UCSD-AML1 (cell line): ENCODE results near the gene GRIK5.
"Not testable (repeated sequence)": the region's sequence is repeated elsewhere in the genome, so short reads cannot be mapped to it uniquely, and the experiment has no call there.

Experiments
- DNase-seq: peaks from one replicate; lab custom pipeline; 2025; ENCODE audit not compliant: unreplicated experiment; lab: John Stamatoyannopoulos, UW

Gene GRIK5, protein sequence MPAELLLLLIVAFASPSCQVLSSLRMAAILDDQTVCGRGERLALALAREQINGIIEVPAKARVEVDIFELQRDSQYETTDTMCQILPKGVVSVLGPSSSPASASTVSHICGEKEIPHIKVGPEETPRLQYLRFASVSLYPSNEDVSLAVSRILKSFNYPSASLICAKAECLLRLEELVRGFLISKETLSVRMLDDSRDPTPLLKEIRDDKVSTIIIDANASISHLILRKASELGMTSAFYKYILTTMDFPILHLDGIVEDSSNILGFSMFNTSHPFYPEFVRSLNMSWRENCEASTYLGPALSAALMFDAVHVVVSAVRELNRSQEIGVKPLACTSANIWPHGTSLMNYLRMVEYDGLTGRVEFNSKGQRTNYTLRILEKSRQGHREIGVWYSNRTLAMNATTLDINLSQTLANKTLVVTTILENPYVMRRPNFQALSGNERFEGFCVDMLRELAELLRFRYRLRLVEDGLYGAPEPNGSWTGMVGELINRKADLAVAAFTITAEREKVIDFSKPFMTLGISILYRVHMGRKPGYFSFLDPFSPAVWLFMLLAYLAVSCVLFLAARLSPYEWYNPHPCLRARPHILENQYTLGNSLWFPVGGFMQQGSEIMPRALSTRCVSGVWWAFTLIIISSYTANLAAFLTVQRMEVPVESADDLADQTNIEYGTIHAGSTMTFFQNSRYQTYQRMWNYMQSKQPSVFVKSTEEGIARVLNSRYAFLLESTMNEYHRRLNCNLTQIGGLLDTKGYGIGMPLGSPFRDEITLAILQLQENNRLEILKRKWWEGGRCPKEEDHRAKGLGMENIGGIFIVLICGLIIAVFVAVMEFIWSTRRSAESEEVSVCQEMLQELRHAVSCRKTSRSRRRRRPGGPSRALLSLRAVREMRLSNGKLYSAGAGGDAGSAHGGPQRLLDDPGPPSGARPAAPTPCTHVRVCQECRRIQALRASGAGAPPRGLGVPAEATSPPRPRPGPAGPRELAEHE

DNA sequence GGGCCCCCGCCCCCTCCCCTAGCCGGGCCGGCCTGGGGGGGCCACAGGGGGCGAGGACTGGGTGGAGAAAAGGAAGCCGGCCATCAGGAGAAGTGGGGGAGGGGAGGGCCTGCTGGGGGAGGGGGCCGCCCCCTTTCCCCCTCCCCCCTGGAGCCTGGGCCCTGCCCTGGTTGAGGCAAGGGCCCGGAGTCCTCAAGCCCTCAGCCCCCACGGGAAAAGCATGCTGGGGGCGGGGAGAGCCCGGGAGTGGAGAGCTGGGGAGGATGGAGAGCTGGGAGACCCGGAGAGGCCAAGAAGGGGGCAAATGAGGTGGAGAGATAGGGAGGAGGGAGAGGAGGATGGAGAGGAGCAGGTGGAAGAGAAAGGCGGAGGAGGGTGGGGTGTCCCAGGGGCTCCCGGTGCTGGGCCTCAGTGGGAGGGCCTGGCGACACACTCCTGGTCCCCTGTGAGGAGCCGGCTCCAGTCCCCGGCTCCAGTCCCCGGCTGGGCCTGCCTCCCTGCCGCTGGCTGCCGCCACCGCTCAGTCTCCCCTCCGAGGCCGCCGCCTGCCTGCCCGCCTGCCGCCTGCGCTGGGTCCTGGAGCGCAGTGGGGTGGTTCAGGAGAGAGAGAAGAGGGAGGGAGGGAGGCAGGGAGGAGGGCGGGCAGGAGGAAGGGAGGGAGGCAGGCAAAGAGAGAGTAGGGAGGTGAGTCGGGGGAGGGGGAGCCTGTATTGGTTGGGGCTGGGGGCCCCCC is at the start of gene GRIK5:
Gene GRIK5, minus strand, starts transcription at position 588 of the 733 bp plus-strand sequence. CDS start 4,436 bp downstream, outside the sequence.
- peak; percentile 47 for DNase-seq

GRCh38 chr19:42117076-42117475 is 47.1 kb upstream of the GRIK5 start:
- DNase-seq = no peak

DNA sequence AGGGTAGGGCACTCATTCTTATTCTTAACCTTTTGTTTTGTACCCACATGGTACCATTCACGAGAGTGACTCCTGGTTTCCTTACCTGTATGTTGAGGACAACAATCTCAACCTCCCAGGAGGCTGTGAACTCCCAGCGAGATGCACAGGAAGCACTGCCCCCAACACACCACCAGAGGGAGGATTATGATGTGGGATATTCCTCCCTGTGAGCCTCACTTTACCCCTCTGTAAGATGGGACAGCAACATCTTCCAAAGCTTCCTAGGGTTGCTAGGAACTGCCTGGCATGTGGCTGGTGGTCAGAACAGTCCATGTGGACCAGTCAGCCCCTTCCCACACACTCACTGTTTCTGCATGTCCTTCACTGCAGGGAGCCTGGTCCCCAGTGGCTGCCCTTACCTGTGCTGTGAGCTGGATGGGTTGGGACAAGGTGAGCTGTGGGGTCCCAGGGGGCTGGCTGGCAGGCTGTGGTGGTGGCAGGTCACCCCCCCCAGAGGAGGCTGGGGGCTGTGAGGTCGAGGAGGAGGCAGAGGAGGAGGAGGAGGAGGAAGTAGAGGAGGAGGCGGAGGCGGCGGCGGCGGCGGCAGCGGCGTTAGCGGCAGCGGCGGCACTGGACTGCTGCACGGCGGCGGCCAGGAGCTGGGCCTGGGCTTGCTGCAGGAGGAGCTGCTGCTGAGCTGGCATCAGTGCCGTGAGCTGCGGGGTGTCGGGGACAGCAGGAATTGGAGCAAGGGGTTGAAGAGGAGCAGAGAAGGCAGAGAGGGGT is 46.5 kb upstream of the GRIK5 start:
- DNase-seq = no peak

- no peak for DNase-seq
Measured at GRCh38 chr19:42115705-42116104, 45.7 kb upstream of the GRIK5 start.

DNA sequence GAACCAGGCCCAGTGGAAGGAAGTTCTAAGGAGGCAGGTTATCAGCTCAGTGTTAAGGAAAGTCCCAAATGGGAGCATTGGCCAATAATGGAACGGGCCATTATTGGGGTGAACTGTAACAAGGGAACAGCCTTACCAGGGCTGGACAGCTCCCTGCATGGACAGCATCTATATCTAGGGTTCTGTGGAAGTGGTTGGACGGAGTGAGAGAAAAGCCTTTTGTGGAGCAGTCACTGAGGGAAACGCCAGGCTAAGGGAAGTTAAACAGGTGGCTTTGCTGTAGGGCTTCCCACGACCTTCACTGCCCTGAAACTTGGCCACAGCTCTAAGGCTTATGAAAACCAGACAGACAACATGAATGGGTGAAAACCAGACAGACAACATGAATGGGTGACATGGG is 45.2 kb upstream of the GRIK5 start:
- DNase-seq = no peak

DNA sequence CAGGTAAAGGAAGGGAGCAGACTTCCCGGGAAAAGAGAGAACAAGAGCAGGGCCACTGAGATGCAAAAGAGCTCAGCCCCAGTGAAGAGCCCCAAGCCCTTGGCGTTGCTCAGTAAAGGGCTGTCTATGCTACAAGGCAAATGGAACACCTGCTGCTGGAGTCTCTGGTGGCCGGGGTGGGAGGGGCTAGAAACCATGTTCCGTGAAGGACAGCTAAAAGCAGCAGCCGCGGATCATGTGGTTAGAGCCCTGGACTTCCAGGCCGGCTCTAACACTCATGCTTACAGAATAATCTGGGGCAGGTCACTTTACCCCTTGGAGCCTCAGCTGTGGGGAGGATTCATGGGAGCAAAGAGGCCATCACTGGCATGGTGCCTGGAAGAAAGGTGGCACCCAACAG is 44.4 kb upstream of the GRIK5 start:
- DNase-seq = no peak

- DNase-seq = no peak
Measured at GRCh38 chr19:42113641-42114348, 43.8 kb upstream of the GRIK5 start.

DNA sequence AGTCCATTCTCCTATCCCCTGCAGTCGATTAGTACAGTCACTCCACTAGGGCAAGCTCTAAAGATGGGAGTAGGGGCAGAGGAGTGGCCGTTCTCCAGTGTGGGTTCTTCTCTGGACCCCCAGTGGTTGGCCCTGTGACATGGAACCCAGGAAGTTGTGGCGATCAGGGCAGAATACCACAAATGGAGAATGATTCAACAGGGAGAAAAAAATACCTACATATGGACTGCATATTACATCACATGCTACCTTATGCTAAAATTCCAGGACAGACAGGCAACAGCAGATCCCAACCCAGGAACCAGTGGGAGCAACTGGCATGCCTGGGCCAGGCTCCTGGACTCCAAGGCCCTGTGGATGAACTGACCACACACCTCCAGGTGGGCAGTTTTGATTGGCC is 41.8 kb upstream of the GRIK5 start:
- no peak for DNase-seq

- no peak for DNase-seq
Measured at GRCh38 chr19:42111384-42111783, 41.4 kb upstream of the GRIK5 start.

DNA sequence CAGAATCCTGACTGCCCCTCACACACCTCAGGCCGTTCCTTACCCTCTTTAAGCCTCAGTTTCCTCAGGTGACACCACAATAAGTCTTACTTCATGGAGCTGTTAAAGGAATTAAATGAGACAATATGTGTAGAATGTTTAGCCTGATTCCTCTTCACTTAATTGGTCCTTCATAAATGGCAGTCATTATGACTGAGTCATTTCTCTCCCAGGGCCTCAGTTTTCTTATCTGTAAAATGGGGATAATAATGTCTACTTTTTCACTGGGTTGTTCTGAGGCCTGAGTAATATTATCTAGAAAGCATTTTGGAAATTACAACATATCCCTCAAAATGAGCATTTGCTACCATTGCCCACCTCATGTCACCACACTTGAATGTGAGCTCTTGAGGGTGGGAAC is 40.7 kb upstream of the GRIK5 start:
- DNase-seq = no peak

DNA sequence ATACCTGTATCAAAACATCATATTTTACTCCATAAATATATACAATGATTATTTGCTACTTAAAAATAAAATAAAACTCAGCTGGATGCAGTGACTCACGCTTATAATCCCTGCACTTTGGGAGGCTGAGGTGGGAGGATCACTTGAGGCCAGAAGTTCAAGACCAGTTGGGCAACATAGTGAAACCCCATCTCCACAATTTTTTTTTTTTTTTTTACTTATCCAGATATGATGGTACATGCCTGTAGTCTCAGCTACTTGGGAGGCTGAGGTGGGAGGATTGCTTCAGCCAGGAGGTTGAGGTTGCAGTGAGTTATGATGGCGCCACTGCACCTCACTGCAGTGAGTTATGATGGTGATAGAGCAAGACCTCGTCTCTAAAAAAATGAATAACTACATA is 39.9 kb upstream of the GRIK5 start:
- no peak for DNase-seq

- DNase-seq = peak; percentile 83
Measured at GRCh38 chr19:42108527-42109389, 38.8 kb upstream of the GRIK5 start.

DNA sequence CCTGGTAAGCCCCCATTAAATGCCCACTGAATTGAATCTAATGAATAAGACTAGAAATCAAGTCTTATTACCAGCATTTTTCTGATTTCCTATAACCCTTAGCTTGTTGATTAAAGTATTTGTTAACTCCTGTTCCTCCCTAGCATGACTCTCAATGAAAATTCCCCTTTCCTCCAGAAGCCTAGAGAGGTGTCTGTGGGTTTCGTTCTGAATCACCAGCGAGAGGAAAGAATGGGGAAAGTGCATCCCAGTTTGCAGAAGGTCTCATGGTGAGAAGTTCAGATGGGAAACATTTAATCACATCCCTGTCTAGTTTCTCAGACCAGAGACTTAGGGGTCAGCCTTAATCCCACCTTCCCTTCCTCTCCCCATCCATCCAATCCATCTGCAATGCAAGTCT is 35.4 kb upstream of the GRIK5 start:
- no peak for DNase-seq

- no peak for DNase-seq
Measured at GRCh38 chr19:42102877-42103276, 32.9 kb upstream of the GRIK5 start.

- DNase-seq = not testable (repeated sequence)
Measured at GRCh38 chr19:42100241-42100640, 30.2 kb upstream of the GRIK5 start.

DNA sequence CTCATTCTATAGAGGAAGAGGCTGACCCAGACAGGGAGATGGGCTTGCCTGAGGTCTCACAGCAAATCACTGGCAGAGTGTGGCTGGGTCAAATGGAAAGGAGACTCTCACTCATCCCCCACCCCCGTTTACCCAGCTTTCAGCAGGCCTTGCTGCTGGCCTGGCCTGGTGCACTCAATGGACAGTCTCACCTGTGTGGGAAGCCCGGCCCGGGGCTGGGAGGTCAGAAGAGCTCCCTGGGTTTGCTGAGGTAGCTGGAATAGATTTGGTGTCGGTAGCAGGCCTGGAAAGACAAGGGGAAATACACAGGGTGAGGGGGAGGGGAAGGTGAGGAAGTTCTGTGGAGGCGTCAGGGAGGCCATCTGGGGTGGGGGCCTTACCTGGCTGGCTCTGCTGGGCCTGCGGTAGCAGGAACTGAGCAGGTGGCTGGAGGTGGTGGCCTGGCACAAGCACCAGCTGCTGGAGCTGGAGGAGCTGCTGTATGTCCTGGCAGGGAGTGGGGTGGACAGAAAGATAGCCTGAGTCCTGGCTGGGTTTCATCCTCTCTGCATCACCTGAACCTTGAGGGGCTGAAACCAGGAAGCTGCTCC is 29.4 kb upstream of the GRIK5 start:
- DNase-seq = no peak

DNA sequence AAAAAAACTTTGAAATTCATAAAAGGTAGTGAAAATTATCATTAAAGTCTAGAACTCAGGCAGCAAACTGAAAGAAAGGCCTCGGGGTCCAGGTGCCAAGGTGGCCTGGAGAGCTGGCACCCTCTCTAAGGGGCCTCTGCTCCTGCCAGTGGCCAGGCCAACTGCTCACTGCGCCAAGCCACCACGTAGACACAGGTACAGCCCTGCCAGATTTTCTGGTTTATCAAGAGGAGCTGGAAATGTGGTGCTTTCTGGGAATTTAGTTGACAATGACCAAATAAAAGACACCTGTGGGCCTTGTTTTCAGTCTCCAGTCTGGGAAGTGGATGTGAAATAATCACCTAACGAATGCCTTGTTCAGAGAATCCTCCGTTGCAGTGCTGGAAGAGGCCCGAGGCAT is 28.8 kb upstream of the GRIK5 start:
- DNase-seq = no peak

DNA sequence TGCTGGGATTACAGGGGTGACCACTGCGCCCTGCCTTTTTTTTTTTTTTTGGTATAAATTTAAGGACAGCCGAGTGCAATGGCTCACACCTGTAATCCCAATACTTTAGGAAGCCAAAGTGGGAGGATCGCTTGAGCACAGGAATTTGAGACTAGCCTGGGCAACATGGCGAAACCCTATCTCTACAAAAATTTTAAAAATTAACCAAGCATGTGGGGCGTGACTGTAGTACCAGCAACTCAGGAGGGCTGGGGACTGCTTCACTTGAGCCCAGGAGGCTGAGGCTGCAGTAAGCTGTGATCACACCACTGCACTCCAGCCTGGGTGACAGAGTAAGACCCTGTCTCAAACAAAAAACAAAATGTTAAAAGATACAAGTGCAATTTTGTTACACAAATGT is 27.5 kb upstream of the GRIK5 start:
- no peak for DNase-seq
